ENCODE results near the gene HSPB7.
A peak's percentile ranks its signal among the peaks of the same experiment; 100 is the strongest.
"Not testable (repeated sequence)": the region's sequence is repeated elsewhere in the genome, so short reads cannot be mapped to it uniquely, and the experiment has no call there.

HSPB7 gene

DNA sequence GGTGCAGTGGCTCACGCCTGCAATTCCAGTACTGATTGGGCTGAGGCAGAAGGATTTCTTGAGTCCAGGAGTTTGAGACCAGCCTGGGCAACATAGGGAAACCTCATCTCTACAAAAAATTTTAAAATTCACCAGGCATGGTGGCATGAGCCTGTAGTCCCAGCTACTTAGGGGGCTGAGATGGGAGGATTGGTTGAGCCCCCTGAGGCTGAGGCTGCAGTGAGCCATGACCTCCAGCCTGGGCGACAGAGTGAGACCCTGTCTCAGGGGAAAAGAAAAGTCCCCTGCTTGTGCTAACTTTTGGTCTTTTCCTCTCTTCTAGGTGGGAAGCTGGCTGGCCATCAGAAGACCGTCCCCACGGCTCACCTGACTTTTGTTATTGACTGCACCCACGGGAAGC, 12.2 kb downstream of the HSPB7 start:
- no peak for DNase-seq

DNA sequence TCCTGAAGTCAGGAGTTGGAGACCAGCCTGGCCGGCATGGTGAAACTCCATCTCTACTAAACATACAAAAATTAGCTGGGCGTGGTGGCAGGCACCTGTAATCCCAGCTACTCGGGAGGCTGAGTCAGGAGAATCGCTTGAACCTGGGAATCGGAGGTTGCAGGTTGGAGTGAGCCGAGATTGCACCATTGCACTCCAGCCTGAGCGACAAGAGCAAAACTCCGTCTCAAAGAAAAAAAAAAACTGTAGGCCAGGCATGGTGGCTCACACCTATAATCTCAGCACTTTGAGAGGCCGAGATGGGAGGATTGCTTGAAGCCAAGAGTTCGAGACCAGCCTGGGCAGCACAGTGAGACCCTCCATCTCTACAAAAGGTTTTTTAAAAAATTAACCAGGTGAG, 16.6 kb downstream of the HSPB7 start:
- not testable (repeated sequence) for DNase-seq

DNA sequence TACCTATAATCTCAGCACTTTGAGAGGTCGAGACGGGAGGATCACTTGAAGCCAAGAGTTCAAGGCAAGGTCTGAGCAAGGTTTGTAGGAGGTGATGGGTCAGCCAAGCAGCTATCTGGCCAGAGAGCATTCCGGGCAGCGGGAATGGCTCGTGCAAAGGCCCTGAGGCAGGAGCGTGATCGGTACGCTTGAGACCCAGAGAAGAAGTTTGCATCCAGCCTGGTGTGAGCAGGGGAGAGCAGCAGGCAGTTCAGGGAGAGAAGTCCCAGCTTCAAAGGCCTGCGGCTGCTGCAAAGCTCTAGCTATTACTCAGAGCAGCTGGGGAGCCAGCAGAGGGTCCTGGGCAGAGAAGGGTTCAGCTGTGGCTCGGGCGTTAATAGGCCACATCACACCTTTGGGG, 18.9 kb downstream of the HSPB7 start:
- DNase-seq = no peak

DNA sequence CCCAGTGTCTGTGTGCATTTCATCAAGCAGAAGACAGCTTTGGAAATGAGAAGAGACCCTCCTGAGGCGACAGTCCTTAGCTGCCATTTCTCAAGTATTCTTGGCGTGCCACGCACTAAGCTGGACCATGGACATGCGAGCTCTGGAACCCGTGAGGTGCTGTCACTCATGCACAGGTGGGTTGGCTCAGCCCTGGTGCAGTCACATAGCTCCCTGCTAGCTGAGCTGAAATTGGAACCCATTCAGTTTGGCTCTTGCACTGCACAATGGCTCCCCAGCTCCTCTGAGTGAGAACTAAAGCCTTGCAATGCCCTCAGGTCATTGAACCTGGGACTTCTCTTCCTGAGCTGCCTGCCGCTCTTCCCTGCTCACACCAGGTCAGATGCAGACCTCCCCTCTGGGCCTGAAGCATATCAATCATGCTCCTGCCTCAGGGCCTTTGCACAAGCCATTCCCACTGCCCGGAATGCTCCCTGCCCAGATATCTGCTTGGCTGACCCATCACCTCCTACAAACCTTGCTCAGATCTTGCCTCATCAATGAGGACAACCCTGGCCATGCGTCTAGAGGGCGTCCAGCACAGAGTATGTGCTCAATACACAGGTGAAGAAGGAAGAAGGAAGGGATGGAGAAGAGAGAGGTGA, 20.1 kb downstream of the HSPB7 start:
- no peak for DNase-seq

DNA sequence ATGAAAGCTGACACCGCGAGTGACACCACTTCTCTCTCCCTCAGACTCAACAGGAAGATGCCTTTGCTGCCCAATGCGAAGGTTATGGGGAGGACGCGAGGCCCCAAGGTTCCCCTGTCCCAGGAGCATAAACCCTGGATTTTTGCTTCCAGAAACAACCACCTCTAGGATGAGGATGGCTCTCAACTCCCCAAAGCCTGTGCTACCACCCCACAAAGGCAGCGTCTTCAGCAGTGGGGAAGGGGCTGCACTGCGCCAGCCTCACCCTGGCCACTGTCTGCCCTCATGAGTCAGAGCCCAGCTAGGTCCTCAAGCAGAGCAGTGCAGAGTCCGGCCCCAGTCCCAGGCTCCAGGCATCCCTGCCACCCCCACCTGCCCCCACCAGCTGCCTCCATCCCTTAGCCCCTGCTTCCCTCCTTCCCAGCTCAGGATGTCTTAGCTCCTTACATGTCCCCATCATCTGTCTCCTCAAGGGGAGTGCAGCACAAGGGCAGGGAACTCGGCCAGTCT, 20.7 kb downstream of the HSPB7 start:
- no peak for DNase-seq

DNA sequence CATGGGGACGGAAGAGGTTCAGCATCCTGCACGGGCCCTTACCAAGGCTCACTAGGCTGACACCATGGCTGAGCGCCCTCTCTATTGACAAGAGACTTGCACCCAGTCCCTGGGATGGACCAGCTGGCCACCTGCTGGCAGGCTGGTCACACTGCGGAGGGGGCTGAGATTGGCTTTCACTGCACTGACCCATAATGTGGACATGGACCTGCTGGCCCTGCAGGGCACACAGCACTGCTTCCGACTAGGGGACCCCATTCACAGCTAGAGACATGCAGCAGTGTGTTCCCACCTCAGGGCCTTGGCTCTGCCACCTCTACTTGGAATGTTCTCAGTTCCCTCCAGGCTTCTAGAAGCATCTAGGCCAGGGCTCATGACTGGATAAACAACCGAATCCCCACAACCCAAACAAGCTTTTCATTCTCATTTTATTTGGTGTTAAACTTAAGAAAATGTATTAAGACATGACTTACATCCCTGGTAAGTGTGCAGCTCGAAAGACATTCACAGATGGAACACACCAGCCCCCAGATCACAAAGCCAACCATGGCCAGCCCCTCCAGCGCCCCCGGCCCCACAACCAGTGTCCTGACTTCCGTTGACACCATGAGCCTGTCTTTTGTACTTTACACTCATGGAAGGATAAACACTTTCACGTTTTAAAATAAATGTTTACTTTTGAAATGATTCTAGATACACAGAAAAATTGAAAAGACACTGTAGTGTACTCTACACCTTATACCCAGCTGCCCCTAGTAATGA, 23.1 kb downstream of the HSPB7 start:
- peak; percentile 77 for DNase-seq

DNA sequence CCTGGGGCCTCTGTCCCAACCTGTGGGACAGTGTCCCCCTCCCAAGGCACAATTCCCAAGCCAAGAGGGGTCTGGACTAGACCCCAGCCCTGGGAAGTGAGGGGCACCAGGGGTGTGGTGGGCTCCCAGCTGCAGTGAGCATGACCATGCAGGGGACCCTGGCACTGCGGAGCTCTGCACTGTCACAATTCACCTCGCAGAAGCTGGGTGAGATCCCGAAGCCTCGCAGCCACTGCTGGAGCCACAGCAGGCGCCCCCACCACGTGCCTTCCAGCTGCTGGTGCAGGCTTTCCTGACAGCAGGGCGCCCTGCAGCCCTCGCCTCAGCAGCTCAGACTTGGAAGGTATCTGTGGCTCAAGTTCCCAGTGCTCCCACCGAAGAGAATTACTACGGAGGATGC, 23.8 kb downstream of the HSPB7 start:
- DNase-seq = no peak

DNA sequence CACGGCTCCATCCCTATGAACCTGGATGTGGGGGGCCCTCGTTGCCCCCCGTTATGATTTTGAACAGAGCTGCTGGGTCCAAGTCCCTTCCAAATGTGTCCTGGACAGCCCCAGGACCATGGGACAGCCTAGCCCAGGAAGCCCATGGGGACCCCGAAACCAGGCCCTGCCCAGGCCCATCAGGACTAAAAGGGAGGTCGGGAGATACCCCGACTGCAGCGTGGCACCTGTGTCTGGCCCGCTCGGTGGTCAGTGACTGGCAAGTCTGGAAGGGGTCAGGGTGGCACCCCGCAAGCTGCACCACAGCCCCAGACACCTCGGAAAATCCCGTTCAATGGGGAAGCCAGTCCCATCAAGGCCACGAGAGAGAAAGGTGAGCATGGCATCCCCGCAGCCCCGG, 24.2 kb downstream of the HSPB7 start:
- no peak for DNase-seq

DNA sequence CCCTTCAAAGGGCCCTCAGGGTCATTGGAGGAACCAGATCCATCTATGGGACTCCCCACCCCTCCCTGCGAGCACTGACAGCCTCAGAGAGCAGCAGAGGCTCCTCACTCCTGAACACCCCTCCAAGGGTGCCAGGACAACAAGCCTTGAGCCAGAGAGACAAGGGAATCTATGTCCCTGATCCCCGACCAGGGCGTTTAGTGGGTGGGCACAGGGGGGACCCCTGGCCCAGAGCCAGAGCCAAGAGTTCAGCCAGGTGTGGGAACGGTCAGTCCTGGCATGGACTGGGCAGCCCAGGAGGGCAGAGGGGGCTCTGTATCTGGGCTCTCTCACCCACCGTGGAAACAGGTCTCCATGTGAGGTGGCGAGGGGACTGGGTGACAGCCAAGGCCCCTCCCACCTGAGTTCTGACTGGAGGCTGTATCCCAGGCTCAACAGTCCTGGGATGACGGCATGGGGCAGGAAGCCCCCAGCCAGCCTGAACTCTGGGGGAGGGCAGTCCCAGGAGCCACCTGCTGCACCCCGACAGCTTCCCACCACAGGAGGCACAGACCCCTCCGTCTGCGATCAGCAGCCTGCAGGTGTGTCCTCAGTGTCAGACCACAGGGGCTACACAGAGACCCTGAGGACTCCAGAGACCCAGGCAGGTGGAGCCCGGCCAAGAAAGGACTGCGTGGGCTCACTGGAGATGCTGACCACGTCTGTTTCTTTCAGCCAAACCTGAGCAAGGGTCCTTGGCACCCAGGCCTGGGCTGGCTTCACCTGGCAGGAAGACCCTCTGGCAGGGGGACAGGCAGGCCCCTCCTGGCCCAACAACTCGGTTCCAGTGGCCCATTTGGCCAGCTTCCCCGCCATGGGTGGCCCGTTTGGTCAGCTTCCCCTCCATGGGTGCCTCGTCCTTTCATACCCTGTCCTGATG, 25.0 kb downstream of the HSPB7 start:
- no peak for DNase-seq

DNA sequence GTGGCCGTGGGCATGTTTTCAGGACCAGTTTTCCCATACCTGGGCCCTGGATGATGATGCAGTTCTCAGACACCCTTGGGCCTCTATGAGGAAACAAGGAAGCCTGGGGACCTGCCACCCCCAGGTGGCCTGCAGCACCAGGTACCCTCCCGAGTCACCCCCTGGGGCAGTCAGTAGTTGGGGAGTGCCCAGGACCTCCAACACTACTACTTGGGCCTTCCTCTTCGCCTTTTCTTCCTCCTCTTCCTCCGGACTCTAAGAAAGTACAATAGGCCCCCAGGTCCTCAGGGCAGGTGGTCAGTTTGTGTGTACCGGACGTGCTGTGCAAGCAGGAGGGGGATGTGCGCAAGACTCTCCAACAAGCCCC, 25.7 kb downstream of the HSPB7 start:
- no peak for DNase-seq

DNA sequence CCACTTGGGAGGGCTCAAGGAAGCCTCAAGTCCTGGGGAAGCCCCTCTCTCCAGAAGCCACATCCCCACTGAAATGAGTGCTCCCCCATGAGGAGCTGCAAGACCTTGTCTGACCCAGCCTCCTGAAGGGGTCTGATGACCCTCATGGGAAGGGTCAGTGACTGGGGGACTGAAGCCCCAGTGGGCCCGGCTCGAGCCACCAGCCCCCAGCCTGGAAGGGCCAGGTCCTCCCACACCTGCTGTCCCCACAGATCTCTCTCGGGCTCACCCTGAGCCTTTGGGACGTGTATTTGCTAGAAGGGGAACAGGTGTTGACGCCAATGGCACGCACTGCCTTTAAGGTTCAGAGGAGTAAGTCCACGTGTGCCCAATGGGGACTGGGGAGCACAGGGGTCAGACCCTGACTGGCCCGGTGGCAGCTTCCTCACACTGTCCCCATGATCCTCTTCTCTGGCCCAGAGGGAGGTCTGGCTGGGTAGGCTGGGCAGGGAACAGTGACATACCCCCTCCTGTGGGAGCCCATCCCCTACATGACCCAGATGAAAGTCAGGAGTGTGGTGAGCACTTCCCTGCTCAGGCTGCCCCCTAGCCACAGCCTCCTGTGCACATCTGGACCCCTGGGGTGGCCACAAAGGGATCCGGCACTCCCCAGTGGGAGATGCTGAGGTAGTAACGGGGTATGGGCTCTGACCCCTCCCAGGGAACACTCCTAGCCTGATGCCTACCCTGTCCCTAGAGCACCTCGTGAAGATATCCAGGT, 26.2 kb downstream of the HSPB7 start:
- no peak for DNase-seq

DNA sequence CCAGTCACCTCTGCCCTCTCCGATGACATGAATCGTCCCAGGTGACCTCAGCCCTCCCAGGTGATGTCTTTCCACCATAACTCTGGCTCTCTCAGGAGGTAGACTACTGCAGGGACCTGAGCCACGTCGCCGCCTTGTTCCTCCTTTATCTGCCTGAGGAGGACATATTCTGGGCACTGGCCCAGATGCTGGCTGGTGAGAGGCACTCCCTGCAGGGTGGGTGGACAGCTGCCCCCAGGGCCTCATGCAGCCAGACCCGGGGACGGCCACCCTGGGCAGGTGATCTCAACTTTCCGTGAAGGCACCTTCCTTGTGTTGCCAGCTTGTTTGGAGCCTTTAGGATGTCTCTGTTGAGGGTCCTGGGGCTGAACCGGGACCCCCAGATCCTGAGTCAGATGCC, 28.1 kb downstream of the HSPB7 start:
- no peak for DNase-seq

DNA sequence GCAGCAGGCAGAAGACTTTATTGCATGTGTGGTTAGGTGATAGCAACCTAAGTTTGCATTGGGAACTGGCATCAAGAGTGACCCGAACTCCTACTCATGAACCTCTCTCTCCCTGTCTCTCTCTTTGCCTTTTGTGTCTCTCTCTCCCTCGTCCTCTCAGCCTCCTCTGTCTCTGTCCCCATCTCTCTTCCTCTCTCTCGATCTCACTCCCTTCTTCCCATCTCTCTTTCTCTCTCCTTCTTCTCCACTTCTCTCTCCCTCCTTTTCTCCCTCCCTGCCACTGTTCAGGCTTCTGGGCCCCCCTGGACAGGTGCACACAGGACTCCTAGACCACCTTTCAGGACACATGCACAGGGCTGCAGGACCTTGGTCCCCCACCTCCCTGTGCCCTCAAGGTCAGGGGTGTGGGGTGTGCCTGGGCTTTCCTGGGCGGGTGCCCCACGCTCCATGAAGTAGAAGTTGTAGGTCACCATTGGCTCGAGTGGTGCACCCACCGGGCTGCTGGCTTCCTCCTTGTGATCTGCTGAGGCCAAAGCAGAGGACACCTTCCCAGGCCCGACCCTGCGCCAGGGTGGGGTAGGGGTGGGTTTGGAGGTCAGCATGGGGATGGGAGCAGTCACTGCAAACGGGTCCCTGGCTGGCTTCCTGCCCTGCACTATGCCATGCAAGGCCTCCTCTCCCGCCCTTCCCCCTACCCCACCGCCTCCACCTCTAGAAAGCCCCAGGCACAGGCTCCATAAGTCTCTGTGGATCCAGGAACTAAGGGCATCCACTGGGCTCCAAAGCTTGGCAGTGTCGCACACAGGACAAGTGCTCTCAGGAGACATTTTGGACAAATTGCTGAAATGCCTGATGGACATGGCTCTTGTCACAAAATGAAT, 28.7 kb downstream of the HSPB7 start:
- DNase-seq = no peak

DNA sequence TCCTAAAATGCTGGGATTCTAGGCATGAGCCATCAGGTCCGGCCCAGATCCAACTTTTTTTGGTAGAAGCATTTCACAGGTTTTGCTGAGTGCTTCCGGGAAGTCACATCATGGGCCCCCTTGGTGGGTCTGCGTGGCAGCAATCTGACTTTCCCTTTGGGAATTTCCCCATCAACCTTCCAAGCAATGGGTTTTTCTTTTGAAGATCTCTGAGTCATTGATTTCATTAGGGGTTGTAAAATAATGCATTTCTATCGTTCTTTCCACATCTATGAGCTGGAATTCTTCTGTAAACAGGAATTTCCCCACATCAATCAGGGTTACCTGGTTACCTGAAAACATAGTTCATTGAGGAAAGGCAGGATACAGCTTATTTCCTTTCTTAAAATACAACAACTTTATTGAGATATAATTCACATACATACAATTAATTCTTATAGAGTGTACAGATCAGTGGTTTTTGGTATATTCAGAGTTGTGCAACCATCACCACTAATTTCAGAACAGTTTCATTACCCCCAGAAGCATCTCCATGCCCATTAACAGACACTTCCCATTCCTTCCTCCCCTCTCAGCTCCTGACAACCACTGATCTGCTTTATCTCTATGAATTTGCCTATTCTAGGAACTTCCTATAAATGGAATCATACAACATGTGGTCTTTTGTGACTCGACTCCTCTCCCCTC, 32.1 kb downstream of the HSPB7 start:
- DNase-seq = no peak

DNA sequence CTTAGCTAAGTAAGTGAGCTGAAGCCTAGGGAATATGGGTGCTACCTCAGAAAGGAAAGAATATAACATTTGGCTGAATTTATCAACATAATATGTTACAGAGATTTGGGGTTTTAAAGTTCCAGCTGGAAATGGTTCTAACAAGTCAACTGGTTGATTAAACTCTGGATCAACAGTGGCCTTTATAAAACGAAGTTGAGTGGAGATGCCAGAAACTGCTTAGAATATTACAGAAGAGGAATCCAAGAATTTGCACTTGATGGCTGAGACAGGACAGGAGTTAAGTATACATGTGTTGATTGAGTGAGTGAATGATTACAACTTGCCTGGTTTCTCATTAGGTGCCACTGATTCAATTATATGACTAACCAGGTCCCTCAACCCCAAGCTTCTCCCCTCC, 34.6 kb downstream of the HSPB7 start:
- no peak for DNase-seq

DNA sequence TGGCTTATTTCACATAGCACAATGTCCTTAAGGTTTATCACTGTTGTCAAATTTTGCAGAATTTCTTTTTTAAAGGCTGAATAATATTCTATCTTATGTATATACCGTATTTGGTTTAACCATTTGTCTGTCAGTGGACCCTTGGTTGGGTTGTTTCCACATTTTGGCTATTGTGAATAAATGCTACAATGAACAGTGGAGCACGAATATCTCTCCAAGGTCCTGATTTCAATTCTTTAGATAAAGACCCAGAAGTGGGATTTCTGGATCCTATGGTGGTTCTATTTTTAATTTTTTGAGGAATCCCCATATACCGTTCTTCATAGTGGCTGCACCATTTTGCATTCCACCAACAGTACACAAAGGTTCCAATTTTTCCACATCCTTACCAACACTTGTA, 36.2 kb downstream of the HSPB7 start:
- no peak for DNase-seq

DNA sequence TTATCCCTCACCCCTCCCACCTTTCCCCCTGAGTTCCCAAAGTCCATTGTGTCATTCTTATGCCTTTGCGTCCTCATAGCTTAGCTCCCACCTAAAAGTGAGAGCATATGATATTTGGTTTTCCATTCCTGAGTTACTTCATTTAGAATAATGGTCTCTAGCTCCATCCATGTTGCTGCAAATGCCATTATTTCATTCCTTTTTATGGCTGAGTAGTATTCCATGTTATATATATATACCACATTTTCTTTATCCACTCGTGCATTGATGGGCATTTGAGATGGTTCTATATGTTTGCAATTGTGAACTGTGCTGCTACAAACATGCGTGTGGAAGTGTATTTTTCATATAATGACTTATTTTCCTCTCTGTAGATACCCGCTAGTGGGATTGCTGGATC, 39.9 kb downstream of the HSPB7 start:
- DNase-seq = not testable (repeated sequence)

DNA sequence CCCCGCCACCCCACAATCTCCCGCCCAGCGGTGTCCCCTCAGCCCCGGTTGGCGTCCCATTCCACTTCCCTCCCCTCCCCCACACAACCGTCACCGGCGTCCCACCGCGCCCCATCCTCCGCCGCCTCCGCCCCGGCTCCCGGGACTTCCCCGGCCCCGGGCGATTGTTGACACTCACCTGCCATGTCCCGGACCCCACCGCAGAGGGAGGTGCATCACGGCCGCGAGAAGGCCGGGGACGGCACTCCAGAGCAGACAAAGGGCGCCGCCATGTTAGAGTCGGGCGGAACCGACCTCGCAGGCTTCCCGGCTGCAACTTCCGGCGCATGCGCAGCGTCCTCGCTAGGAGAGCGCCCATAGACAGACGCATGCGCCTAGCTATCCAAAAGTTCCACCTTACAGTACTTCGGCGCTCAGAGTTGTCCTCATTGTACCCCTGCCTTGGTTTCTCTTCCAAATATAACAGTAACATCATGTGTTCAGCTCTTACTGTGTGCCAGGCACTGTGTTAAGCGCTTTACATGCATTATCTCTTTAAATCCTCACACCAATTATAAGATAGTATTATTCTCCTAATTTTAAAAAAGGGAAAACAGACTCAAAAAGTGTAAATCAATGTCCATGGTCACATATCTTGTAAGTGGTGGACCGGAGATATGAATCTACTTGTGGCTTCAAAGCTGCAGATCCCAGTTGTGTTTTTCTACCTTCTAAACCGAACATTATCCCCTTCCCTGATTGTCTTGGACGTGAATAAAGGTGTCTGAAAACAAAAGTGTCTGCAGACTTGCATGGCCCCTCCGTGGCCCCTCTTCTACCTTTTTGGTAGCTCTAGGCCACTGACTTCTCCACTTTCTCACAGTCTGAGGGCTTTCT, 41.8 kb downstream of the HSPB7 start, which contains the start of gene ZBTB17:
Gene ZBTB17 (minus strand): TSS at position 297 of the 876 bp plus-strand sequence. CDS start 27,606 bp downstream, outside the sequence.
- peak; percentile 99 for DNase-seq

DNA sequence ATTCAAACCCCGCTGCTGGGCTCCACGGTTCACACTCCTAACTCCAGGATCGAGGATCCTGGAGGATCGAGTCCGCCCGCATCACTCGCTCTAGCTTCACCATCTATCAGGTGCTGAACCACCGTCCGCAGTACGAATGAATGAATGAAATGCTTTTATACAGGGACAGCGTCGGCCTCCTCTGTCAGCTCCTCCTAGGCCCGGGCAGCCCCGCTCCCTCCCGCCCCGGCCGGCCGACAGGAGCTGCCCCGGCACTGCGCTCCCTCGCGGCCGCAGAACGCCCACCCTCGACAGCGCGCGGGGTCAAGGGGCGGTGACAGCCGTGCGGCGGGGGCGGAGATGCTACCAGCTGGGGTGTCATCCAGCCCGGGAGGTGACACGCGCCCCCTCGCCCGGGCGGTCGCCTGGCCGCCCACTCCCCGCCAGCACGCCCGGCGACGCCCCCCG, 42.5 kb downstream of the HSPB7 start:
- DNase-seq = peak; percentile 64

DNA sequence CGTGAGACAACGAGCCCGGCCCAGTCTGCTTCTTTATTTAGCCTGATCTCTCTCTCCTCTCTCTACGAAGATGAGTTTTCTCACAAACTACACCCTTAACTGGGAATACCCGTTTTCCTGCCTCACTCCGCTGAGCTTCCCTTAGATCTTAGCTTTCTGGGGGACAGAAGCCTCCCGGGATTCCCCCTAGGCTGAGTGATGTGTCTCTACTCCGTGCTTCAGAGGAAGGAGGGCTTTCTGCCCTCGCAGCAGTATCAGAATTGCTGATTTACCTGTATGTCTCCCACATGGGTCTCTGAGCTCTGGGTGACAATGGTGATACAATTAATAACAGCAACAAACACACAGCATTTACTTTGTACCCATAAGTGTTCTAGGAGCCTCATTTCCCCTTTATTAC, 43.0 kb downstream of the HSPB7 start:
- no peak for DNase-seq

All from NCI-H510A treated with DMSO at 0.1 percent for 48 hours (cell line).